Activated naive CD4-positive, alpha-beta T cell treated with anti-CD3 and anti-CD28 coated beads for 36 hours (primary cell): ENCODE results near the gene SKAP2. TPM values are rescaled to one million over a fixed set of nuclear protein-coding genes. Genes with fewer than 3 reads are reported as not detected.

Experiments used
- CTCF ChIA-PET: fragments of 350-600 bp; sonication (Branson Sonifier 250); formaldehyde crosslinking; loops from one replicate; lab custom pipeline; 2021; ENCODE audit warnings: antibody characterized with exemption; lab: Charles Lee
- DNase-seq: peaks from one replicate; pipeline ENCODE4 v3.0.0-alpha.2; 2020
- H3K27ac Mint-ChIP-seq: one replicate; pipeline ENCODE4 v1.8.0; 2021; ENCODE audit warnings: mild to moderate bottlenecking, mixed read lengths
- H3K27me3 Mint-ChIP-seq: one replicate; pipeline ENCODE4 v1.8.0; 2021; ENCODE audit warnings: low read depth, mixed read lengths
- H3K36me3 Mint-ChIP-seq: one replicate; pipeline ENCODE4 v1.8.0; 2021; ENCODE audit warnings: low read depth, mixed read lengths
- H3K4me1 Mint-ChIP-seq: one replicate; pipeline ENCODE4 v1.8.0; 2021; ENCODE audit warnings: low read depth, mixed read lengths
- H3K4me3 Mint-ChIP-seq: one replicate; pipeline ENCODE4 v1.8.0; 2021; ENCODE audit warnings: mild to moderate bottlenecking, moderate library complexity, mixed read lengths
- H3K9me3 Mint-ChIP-seq: one replicate; pipeline ENCODE4 v1.8.0; 2021; ENCODE audit warnings: mixed read lengths
- intact Hi-C: fragments of 100-400 bp; cut with micrococcal nuclease; formaldehyde crosslinking; loops from one replicate; pipeline ENCODE4 v1.15.1; 2023
- total RNA-seq, 2 experiments: library from RNA; stranded (reverse); gene quantifications; one replicate each; pipeline ENCODE4 v1.2.3, GENCODE V29; 2021

The SKAP2 gene
- total RNA-seq, 2 experiments from 2014 or later = 5.6 to 6.6 TPM

DNA sequence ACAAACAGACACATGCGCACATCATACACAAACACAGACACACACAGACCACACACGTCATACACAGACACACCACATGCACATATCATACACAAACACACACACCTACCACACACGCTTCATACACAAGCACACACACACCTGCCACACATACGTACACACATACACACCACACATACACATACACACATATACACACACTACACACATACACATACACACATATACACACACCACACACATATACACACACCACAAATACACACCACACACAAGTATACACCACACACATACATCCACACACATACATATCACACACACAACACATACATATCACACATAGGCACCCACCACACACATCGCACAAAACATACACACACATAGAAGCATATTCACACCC lies 224.7 kb downstream of the SKAP2 start:
- CTCF ChIA-PET = no interaction called here
- H3K27me3 Mint-ChIP-seq = no peaks in the 10 kb centered on the region

GRCh38 chr7:26639111-26639510 lies 225.3 kb downstream of the SKAP2 start:
- Mint-ChIP-seq H3K4me3 (no peak overlapping the region), H3K27ac (no peak overlapping the region), H3K4me1 (no peaks in the 10 kb centered on the region), H3K36me3 (no peaks in the 10 kb centered on the region), H3K9me3 (no peaks in the 10 kb centered on the region), H3K27me3 (peaks cover 2% of the 10 kb centered on the region)
- CTCF ChIA-PET = no interaction called here
- no peak for DNase-seq
- intact Hi-C loops = no loop called here

More for the DNA sequence above, 224.7 kb downstream of the SKAP2 start:
- Mint-ChIP-seq H3K4me1 (no peaks in the 10 kb centered on the region), H3K36me3 (no peaks in the 10 kb centered on the region), H3K9me3 (no peaks in the 10 kb centered on the region), H3K4me3 (no peak overlapping the region), H3K27ac (no peak overlapping the region)
- intact Hi-C loops = no loop called here
- DNase-seq = no peak

GRCh38 chr7:26638140-26638539 lies 226.2 kb downstream of the SKAP2 start:
- CTCF ChIA-PET = no interaction called here
- H3K36me3 Mint-ChIP-seq = no peaks in the 10 kb centered on the region
- no peak overlapping the region for H3K4me3 Mint-ChIP-seq
- no peak overlapping the region for H3K27ac Mint-ChIP-seq
- no peak for DNase-seq
- intact Hi-C loops = no loop called here
- peaks cover 2% of the 10 kb centered on the region for H3K27me3 Mint-ChIP-seq
- H3K9me3 Mint-ChIP-seq = no peaks in the 10 kb centered on the region
- H3K4me1 Mint-ChIP-seq = peaks cover 2% of the 10 kb centered on the region

GRCh38 chr7:26637610-26638009 lies 226.8 kb downstream of the SKAP2 start:
- H3K4me1 Mint-ChIP-seq = peaks cover 2% of the 10 kb centered on the region
- no peak for DNase-seq
- H3K9me3 Mint-ChIP-seq = no peaks in the 10 kb centered on the region
- H3K36me3 Mint-ChIP-seq = no peaks in the 10 kb centered on the region
- peaks cover 2% of the 10 kb centered on the region for H3K27me3 Mint-ChIP-seq
- intact Hi-C loops = no loop called here
- H3K4me3 Mint-ChIP-seq = no peak overlapping the region
- no peak overlapping the region for H3K27ac Mint-ChIP-seq
- CTCF ChIA-PET = no interaction called here

GRCh38 chr7:26636808-26637207 lies 227.6 kb downstream of the SKAP2 start:
- Mint-ChIP-seq H3K9me3 (no peaks in the 10 kb centered on the region), H3K27me3 (peaks cover 2% of the 10 kb centered on the region), H3K36me3 (no peaks in the 10 kb centered on the region), H3K4me1 (peaks cover 2% of the 10 kb centered on the region), H3K27ac (no peak overlapping the region), H3K4me3 (no peak overlapping the region)
- CTCF ChIA-PET = no interaction called here
- no peak for DNase-seq
- intact Hi-C loops = no loop called here

DNA sequence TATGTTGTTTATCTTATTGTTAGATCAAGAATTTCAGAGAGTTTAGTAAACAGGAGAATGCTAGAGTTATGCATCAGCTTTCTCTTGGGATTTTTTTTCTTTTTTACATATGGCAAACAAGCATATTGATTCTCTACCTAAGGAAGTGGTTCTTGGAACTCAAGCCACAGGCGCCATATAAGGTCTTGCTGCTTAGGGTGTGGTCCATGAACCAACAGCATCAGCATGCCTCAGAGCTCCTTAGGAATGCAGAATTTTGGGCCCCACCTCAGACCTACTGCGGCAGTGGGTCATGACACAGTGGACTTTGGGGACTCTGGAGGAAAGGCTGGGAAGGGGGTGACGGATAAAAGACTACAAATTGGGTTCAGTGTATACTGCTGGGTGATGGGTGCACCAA lies 230.8 kb downstream of the SKAP2 start:
- peaks cover 2% of the 10 kb centered on the region for H3K4me1 Mint-ChIP-seq
- no peaks in the 10 kb centered on the region for H3K9me3 Mint-ChIP-seq
- H3K36me3 Mint-ChIP-seq = no peaks in the 10 kb centered on the region
- H3K27me3 Mint-ChIP-seq = peaks cover 2% of the 10 kb centered on the region
- no peak overlapping the region for H3K4me3 Mint-ChIP-seq
- CTCF ChIA-PET = no interaction called here
- intact Hi-C loops = no loop called here
- no peak overlapping the region for H3K27ac Mint-ChIP-seq
- no peak for DNase-seq

- H3K4me3 Mint-ChIP-seq = no peak overlapping the region
- H3K36me3 Mint-ChIP-seq = no peaks in the 10 kb centered on the region
- no peak overlapping the region for H3K27ac Mint-ChIP-seq
- H3K27me3 Mint-ChIP-seq = peaks cover 2% of the 10 kb centered on the region
- no peak for DNase-seq
- CTCF ChIA-PET = no interaction called here
- no peaks in the 10 kb centered on the region for H3K9me3 Mint-ChIP-seq
- peaks cover 2% of the 10 kb centered on the region for H3K4me1 Mint-ChIP-seq
- intact Hi-C loops = no loop called here
Measured at GRCh38 chr7:26631601-26632000, 232.8 kb downstream of the SKAP2 start.

DNA sequence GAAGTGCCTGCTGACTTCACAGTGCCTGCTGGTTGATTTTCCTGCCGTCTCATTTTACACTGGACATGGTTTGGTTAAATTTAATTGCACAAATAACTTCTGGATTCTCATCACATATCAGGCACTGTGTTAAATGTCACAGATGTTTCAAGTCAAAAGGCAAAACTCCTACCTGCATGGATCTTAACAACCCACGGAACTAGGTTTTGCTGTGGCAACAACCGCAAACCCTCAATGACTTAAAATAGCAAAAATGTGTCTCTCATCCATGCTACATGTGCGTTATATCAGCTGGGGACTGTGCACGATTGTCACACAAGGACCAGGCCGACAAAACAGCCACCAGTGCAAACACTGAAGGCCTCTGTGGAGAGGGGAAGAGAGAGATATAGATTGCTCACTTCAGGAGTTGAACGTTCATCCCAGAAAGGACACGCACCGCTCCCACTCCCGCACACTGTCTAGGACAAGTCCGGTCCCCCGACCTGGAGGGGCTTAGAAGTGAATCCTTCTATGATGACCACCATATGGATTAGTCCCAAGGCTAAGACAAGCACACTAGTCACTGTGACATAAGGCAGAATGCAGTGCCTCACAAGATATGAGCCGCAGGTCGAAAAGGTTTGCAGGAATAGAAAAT lies 233.3 kb downstream of the SKAP2 start:
- Mint-ChIP-seq H3K27ac (no peak overlapping the region), H3K4me1 (peaks cover 2% of the 10 kb centered on the region), H3K9me3 (no peaks in the 10 kb centered on the region), H3K27me3 (peaks cover 2% of the 10 kb centered on the region), H3K4me3 (no peak overlapping the region), H3K36me3 (no peaks in the 10 kb centered on the region)
- no peak for DNase-seq
- intact Hi-C loops = no loop called here
- CTCF ChIA-PET = no interaction called here

DNA sequence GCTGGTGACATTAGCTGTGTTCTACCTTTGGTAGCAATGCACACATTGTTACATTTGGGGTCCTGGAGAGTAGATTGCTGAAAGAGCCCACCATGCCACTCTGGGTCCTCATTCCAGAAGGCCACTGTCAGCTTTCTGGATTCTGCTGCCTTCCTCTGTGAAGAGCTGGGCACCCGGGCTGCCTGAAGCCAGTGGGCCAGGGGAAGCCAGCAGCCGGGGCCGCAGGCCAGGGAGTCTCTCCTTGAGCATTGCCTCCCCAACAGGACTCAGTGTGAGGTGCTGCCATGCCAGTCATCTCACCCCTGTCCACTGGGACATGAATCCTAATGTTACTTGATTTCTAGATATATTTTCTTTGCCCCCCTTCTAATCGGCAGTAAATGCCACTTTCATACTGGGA lies 234.0 kb downstream of the SKAP2 start:
- Mint-ChIP-seq H3K36me3 (no peaks in the 10 kb centered on the region), H3K9me3 (no peaks in the 10 kb centered on the region)
- CTCF ChIA-PET = no interaction called here

DNA sequence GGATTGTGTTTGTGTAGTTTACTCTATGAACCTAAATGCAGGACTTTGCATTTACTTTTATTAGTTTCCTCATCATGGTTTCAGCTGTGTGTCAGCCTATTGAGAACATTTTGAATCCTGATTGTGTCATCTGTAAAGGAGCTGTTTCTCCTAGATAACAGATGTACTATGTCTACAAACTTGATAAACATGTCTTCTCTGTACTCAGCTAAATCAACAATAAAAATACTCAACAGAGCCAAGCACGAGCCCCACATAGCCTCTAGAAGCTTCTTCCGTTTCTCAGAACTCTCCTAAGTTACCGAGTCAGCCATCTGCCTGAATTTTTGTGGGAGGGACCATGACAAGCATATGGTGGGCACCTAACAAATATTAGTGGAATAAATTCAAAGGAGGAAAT lies 234.7 kb downstream of the SKAP2 start:
- no peak for DNase-seq
- H3K4me3 Mint-ChIP-seq = no peak overlapping the region
- no peaks in the 10 kb centered on the region for H3K36me3 Mint-ChIP-seq
- peaks cover 2% of the 10 kb centered on the region for H3K4me1 Mint-ChIP-seq
- H3K9me3 Mint-ChIP-seq = no peaks in the 10 kb centered on the region
- intact Hi-C loops = no loop called here
- H3K27me3 Mint-ChIP-seq = peaks cover 2% of the 10 kb centered on the region
- no peak overlapping the region for H3K27ac Mint-ChIP-seq
- CTCF ChIA-PET = interaction anchor here (0.7 kb wide), 1 partner anchor 560 kb away, joined by 3 read pairs; no protein-coding TSS in a partner anchor

More for the DNA sequence above, 234.0 kb downstream of the SKAP2 start:
- Mint-ChIP-seq H3K4me3 (no peak overlapping the region), H3K27me3 (peaks cover 2% of the 10 kb centered on the region), H3K27ac (no peak overlapping the region), H3K4me1 (peaks cover 2% of the 10 kb centered on the region)
- DNase-seq = no peak
- intact Hi-C loops = no loop called here

GRCh38 chr7:26627891-26628341 lies 236.5 kb downstream of the SKAP2 start:
- Mint-ChIP-seq H3K9me3 (no peaks in the 10 kb centered on the region), H3K27ac (no peak overlapping the region), H3K27me3 (peaks cover 3% of the 10 kb centered on the region), H3K4me3 (no peak overlapping the region), H3K4me1 (no peaks in the 10 kb centered on the region), H3K36me3 (no peaks in the 10 kb centered on the region)
- intact Hi-C loops = no loop called here
- no peak for DNase-seq
- CTCF ChIA-PET = no interaction called here

DNA sequence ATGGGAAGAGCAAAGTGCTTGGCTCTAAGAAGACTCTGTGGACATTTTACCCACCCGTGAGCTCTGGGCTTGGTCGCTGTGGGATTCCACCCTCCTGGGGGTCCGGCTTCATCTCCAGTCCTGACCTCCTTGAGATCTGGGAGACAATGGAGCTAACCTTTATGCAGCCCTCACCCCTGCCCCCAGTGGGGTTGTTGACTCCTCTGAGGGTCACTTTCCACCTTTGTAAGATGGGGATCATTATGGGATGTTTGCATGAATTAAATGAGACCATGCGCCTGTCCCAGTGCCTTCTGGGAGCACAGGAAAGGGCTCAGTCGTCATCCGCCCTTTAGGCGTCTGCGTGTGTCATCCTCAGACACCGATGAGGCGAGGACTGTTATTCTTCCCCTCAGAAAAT lies 237.2 kb downstream of the SKAP2 start:
- H3K4me1 Mint-ChIP-seq = no peaks in the 10 kb centered on the region
- H3K9me3 Mint-ChIP-seq = no peaks in the 10 kb centered on the region
- intact Hi-C loops = no loop called here
- no peaks in the 10 kb centered on the region for H3K36me3 Mint-ChIP-seq
- CTCF ChIA-PET = interaction anchor here (0.6 kb wide), 1 partner anchor 67 kb away, joined by 3 read pairs; no protein-coding TSS in a partner anchor
- no peak overlapping the region for H3K4me3 Mint-ChIP-seq
- DNase-seq = no peak
- H3K27me3 Mint-ChIP-seq = peaks cover 3% of the 10 kb centered on the region
- H3K27ac Mint-ChIP-seq = no peak overlapping the region

DNA sequence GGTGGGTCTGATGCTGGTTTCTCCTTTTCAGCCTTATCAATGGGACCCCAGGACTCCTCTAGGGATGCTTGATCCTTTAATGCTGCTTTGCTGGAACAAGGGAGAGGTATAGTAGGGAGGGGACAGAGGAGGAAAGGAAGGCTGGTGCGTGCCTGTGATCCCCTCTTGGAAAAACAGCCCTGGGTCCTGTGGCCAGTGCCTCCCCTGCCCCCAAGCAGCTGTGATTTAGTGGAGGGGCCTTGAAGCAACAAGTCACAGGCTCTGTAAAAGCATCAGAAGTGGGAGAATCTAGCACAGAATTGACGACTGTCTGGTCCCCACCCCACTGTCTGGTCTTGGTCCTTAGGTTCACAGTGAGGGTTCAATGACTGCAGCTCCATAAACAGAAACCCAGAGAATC lies 237.7 kb downstream of the SKAP2 start:
- Mint-ChIP-seq H3K4me1 (no peaks in the 10 kb centered on the region), H3K27me3 (peaks cover 3% of the 10 kb centered on the region), H3K9me3 (no peaks in the 10 kb centered on the region), H3K4me3 (no peak overlapping the region), H3K36me3 (no peaks in the 10 kb centered on the region), H3K27ac (no peak overlapping the region)
- CTCF ChIA-PET = interaction anchor here (0.6 kb wide), 1 partner anchor 68 kb away, joined by 3 read pairs; no protein-coding TSS in a partner anchor
- intact Hi-C loops = no loop called here
- no peak for DNase-seq
